Sciatic nerve (tissue), 2 donors: ENCODE data around the gene SLC30A1. TPM values are rescaled to one million over a fixed set of nuclear protein-coding genes. Genes with fewer than 3 reads are reported as not detected.
"Not testable (repeated sequence)": the region's sequence is repeated elsewhere in the genome, so short reads cannot be mapped to it uniquely, and the experiment has no call there.

Experiments
- ATAC-seq: fragments of 200-7000 bp; cut with Tn5 transposase; one replicate; pipeline ENCODE4 v1.9.1; 2020; ENCODE audit warnings: mild to moderate bottlenecking, moderate library complexity
- DNase-seq: peaks from one replicate; pipeline ENCODE4 v3.0.0-alpha.2; 2020; ENCODE audit warnings: low spot score
- intact Hi-C: fragments of 100-400 bp; cut with DNase I; formaldehyde crosslinking; loops from one replicate; pipeline ENCODE4 v1.14.2; 2022
- total RNA-seq: library from RNA; stranded (reverse); fragmentation: NEBNext Ultra II Directional; extraction: Animal tissue kit (Norgen Biotek cat#: 25700); gene quantifications from one replicate; pipeline ENCODE4 v1.2.1, GENCODE V29; 2021
- donor health status: DM: no; HTN: no; CAD: no.
- donor health status: DM: no; HTN: no; CAD: no.

SLC30A1 gene
- total RNA-seq, 1 donor from 2014 or later: 24.6 TPM

DNA sequence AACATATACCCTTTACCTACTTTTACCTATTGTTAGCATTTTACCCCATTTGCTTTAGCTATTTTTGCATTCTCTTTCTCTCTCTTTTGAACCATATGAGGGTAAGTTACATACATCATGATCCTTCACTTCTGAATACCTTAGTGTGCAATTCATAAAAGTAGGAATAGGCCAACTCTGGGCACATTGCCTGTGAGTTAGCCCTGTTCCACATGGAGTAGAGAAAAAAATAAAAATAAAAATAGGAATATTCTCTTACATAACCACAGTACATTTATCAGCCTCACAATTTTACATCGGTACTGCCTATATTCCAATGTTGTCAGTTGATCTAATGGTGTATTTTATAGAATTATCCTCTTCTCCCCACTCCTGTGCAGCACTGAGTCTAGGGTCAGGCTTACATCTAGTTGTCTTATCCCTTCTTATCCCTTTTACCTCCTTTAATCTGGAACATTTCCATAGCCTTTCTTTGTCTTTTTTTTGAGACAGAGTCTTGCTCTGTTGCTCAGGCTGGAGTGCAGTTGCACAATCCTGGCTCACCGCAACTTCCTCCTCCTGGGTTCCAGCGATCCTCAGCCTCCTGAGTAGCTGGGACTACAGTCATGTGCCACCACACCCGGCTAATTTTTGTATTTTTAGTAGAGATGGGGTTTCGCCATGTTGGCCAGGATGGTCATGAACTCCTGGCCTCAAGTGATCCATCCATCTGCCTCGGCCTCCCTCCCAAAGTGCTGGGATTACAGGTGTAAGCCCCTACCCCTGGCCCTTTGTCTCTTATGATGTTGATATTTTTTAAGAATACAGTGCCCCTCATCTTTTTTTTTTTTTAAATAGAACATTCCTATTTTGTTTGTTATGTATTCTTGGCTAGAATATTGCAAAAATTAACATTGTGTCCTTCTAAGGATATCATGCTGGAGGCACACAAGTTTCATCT, 11.1 kb upstream of the SLC30A1 start:
- ATAC-seq (peak; percentile 94), DNase-seq (peak; percentile 81)
- intact Hi-C loops: loop anchor here (10.0 kb wide), 1 partner anchor 65 kb away; no protein-coding TSS in a partner anchor

DNA sequence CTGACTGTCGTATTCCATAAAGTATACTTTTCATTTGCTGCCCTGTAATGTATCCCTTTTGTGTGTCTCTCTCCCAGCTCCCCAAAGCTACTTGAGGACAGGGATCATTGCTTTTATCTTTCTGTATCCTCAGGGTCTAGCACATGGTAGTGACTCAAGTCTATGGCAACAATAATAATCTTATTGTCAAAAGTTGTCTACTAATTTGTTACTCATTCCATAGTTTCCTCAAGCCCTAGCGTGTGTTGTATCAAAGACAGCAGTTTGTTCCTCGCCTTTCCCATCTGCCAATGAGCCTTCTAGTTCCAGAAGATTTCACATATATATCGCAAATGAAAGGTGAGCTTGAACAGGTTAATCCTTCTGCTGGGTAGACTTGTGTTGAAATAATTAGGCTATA, 9.8 kb upstream of the SLC30A1 start:
- intact Hi-C loops: loop anchor here (10.0 kb wide), 1 partner anchor 66 kb away; no protein-coding TSS in a partner anchor
- DNase-seq (no peak), ATAC-seq (no peak)

DNA sequence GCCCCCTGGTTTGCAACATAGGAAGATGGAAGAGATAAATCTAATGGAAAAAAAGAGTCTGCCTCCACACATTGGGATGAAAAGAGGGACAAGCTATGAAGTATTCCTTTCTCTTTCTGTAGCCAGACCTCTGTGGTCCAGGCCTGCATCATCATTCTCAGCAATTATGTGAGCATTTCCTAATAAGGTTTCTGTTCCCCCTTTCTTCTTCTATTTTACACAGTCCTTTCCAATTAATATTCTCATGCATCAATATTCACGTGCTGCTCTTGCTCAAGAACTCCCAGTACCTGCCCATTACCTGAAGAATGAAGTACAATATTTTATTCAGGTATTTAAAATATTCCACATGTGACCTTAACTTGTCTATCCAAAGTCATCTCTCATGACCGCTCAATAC, 8.2 kb upstream of the SLC30A1 start:
- no peak for DNase-seq
- intact Hi-C loops: loop anchor here (10.0 kb wide), 1 partner anchor 68 kb away; no protein-coding TSS in a partner anchor
- ATAC-seq: no peak

DNA sequence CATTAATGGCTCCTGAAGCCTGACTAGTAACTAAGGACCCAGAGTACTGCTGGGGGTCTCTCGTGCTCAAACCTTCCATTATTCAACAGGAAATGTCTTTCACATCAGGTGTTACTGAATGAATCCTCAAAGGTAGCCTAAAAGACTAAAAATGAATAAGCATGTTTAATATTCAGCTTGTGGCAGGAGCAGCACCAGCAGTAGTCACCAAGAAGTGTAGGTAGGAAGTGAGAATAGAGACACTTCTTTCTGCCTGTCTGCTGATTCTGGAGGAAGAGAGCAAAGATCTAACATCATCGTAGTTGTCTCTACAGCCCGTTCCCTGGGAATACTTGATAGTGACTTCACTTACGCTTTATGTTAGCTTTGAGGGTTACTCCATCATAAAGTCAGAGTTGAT, 7.6 kb upstream of the SLC30A1 start:
- intact Hi-C loops: loop anchor here (10.0 kb wide), 1 partner anchor 68 kb away; no protein-coding TSS in a partner anchor
- DNase-seq: no peak
- no peak for ATAC-seq

DNA sequence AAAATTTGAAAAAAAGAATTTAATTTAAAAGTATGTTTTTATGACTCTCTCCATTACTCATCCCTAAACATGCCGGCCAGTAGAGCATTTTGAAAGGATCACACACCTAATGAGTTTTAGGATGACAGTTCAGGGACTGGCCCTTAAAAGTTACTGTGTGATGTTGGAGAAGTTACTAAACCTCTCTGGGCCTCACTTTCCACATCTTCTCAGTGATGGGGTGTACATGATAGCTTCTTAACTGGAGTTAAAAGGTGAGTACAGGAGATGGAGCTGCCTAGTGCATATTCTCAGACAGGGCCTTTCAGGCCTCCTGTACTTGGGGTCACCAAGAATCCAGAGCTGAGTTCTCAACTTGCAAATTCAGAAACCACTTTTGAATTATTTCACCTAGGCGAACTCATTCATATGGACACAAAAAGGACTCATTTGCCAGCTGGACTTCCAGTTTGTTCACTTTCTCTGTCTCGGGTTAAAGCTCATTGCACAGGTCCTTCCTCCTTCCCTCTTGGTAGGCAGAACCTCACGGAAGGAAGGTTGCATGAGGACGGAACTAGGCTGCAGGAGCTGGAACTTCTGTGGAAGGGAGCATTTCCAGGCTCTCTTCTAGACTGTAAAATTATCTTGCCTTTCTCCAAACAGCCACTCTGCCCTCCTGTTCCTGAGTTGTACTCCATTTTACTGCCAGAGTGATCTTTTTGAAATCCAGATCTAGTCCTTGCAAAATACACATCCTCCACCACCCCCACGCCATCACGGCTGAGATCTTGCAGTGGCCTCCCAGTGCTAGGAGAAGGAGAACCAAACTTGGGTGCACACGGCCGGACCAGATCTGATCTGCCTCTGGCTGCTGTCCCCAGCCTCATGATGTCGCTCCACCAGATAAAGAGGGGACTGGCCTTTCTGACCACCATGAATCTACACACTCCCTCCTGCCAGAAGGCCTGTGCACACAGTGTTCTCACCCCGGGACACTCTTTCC, 4.3 kb upstream of the SLC30A1 start:
- intact Hi-C loops: loop anchor here (10.0 kb wide), 1 partner anchor 71 kb away; no protein-coding TSS in a partner anchor
- ATAC-seq (no peak), DNase-seq (no peak)

DNA sequence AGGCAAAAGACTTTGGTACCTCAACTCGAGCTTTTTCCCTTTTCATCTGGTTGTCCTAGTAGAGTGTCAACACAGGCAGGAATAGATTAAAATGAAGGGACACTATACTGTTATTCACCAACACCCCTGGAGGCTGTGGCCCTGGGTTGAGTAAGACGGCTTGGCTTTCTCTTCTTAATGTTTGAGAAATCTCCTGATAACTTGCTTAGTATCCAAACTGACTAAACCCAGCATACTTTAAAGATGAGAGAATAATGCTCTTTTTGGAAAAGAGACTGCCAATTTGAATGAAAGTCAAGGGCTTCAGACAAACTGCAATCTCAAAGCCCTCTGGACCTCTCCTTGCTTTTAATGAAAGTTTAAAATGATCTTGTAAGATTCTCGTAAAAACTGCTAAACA, 2.6 kb upstream of the SLC30A1 start:
- intact Hi-C loops: loop anchor here (10.0 kb wide), 1 partner anchor 73 kb away; no protein-coding TSS in a partner anchor
- DNase-seq: no peak

DNA sequence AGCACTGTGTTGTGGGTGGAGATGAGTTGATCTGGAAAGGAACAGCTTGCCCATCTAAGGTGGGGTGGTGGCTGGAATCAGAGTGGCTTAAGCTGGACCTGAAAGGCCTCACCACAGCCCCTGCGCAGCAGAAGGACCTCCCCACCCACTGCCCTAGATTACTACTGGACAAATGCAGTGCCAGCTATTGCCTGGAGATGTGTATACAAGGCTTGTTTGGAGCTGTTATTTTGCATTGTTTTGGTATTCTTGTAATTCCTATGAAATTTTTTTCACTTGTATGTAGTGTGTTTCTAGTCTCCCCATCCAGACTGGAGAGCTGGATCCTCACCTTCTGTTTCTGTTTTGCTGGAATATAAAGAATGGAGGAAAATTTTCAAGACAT, 1.3 kb upstream of the SLC30A1 start:
- no peak for DNase-seq
- ATAC-seq: no peak
- intact Hi-C loops: loop anchor here (10.0 kb wide), 1 partner anchor 75 kb away; no protein-coding TSS in a partner anchor

More for the DNA sequence above, 2.6 kb upstream of the SLC30A1 start:
- peak; percentile 12 for ATAC-seq

DNA sequence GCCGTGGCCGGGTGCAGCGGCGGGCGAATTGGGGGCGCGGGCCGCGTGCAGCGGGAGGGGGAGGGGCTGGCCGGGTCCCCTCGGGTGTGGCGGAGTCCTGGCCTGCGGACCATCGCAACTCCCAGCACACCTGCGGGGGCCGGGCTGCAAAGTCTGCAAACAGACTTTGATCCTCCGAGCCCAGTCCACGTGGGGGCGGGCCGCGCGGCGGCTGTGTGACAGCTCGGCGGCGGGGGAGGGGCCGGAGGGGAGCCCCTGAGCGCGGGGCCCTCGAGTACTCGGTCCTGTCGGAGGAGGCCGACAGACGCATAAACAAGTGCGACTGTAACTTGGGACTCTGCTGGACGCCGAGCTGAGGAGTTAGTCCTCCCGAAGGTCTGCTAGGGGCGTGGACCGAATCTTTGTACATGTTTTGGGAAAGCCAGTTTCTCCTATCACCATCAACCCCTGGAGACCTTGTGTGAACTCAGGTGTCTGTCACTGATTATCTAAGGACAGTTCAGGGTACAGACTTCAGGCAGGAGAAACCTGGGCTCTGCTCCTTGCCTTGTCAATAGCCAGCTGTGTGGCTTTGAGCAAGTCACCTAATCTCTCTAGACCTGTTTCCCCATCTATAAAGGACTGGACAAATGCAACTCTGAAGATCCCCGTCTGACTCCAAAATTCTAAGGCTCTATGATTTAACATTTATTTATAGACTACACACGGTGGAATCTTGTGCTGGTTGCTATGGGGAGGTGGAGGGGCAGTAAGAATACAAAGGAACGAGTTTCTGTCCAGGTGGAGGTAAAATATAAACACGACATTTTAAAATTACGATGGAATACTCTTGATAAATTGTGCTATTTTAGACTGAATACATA, 710 bp upstream of the SLC30A1 start:
- DNase-seq (no peak), ATAC-seq (peak; percentile 23)
- intact Hi-C loops: loop anchor here (10.0 kb wide), 1 partner anchor 75 kb away; no protein-coding TSS in a partner anchor

DNA sequence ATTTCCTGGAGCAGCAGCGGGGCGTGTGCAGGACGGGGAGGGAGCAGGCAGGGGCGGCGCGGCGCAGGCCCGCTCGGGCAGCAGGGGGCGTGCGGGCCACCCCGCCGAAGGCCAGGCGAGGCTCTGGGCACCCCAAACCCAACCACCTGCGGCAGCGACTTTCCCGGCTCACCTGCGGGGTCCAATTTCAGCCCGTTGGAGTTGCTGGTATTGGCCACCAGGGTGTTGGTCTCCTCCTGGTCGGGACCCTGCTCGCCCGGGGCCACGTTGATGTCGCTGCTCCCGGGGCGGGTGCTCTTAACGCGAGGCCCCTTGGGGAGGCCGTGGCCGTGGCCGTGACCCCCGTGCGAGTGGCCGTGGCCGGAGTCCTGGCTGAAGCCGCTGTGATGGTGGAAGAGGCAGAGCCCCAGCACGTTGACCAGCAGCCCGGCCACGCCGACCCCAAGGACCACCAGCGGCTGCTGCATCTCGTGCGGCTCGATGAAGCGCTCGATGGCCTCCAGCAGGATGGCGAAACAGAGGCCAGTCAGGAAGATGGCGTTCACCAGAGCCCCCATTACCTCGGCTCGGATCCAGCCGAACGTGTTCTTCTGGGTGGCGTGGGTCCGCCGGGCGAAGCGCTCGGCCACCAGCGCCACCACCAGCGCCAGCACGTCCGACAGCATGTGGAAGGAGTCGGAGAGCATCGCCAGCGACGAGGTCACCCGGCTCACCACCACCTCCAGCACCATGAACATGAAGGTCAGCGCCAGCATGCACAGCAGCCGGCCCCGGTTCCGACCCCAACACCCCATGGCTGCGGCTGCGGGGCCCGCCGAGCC, 932 bp downstream of the SLC30A1 start:
- ATAC-seq (peak; percentile 73), DNase-seq (peak; percentile 84)
- intact Hi-C loops: no loop called here

DNA sequence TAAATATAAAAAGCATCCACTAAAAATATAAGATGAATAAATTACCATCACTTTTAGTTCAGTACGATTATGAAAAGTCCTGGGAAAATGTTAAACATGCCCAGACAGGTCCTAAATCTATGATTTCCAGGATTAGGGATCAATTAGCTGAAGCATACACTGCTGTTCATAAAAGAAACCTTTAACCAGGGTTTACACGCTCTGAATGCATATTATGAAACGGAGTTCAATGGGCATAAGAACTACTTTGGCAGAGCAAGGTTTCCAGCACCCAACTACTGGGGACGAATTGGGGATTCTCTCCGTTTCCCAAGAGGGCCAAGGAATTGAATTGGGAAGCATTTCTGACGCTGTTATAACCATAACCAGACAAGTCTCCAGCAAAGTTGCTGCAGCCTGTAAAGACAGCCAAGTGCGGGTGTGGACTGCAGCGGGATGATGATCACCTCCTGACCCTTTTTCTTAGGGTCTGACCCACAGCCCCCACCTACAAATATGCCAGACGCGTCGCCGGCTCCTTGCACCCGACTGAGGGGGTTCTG, 1.6 kb downstream of the SLC30A1 start:
- DNase-seq (no peak), ATAC-seq (no peak)
- intact Hi-C loops: no loop called here

DNA sequence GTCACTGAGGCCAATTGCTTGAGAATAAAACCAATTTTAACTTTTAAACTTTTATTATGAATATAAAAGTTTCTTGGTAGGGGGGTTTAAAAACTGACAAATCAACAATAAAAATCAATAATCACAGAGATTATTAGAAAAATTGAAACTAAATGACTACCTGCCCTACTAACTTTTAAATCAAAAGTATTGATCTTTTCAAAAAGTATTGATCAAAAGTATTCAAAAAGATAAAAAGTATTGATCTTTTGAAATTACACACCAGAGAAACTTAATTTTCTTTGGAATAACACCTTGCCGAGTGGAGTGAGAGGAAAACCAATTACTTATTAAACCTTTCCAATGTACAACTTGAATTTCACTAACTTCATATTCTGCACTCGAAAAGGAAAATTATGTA, 2.2 kb downstream of the SLC30A1 start:
- intact Hi-C loops: no loop called here
- no peak for ATAC-seq
- DNase-seq: no peak

DNA sequence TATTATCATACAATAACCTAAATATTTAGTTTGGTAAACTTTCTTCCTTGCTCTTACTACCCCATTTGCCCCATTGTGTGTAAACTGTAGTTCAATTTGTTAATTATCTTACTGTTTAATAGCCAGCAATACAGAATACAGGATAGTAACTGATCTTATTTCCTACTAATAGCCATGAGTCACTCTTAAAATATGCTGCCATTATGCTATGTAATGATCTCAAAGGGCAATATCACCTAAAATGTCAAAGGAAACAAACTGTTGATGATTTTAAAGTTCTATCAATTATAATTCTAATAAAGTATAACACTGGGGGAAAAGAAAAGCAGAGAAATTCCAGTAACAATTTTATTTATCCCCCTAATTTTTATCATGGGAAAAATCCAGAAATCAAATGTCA, 4.3 kb downstream of the SLC30A1 start:
- intact Hi-C loops: no loop called here
- ATAC-seq (no peak), DNase-seq (no peak)

DNA sequence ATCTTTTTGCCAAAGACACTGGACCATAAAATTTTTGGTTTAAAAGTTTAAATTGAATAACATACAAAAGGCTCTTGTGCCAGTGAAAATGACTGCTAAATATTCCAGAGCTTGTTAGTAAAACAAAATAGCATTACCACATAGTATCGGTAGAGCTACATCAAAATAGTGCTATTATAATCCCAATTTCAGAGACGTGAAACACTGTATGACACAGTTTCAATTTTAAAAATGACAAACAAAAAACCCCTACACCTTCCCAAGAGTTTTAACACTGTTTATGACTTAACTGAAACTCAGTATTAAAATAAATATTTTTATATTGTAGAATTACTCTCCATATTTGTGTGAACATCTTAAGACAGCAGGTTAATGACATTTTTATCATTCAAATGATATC, 7.0 kb downstream of the SLC30A1 start:
- DNase-seq (no peak), ATAC-seq (no peak)
- intact Hi-C loops: no loop called here

DNA sequence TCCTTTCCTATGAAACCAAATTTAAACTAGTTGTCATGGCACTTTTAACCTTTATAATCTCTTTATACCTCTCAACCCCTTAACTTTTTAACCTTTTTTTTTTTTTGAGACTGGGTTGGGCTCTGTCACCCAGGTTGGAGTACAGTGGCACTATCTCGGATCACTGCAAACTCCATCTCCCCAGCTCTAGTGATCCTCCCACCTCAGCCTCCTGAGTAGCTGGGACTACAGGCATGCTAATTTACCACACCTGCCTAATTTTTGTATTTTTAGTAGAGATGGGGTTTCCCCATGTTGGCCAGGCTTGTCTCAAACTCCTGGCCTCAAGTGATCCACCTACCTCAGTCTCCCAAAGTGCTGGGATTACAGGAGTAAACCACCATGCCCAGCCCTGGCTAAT, 8.6 kb downstream of the SLC30A1 start:
- ATAC-seq, intact Hi-C loops: not testable (repeated sequence)

DNA sequence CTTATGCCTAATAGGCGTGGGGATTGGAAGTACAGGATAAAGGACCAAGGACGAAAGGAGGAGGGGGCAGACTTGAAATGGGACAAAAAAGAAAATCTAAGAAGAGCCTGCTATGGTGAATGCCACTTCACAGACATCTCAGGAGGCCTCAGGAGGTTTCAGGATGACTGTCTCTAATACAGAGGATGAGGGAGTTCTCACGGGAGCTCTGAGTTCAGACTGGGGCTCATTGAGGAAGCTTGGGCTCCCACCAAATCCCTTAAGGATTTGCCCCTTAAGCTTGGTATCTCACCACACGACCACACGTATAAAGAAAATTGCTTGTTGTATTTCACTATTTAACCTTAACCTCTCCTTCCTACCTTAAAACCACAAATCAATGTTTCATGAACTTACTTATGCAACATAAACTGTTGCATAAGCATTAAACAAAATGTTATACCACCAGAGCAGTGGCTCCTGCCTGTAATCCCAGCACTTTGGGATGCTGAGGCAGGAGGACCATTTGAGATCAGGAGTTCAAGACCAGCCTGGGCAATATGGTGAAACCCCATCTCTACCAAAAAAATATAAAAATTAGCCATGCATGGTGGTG, 12.4 kb downstream of the SLC30A1 start:
- ATAC-seq: no peak
- no peak for DNase-seq
- intact Hi-C loops: no loop called here

More for the DNA sequence above, 8.6 kb downstream of the SLC30A1 start:
- not testable (repeated sequence) for DNase-seq

DNA sequence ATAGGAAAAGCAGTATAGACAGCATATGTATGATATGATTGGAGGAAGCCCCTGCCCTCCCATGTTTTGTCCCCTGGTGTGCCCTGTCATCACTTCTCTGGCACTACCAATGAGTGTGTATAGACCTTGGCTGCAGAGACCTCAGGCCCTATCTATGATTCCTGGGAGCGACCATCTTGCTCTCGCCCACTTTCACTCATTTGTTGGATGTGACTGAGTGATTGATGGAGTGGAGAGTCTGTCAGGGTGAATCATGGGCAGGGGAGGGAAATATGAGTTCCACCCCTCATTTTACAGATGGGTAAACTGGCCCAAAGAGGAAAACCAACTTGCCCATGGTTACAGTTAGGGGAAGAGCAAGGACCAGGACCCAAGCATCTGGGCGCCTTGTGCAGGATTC, 14.9 kb downstream of the SLC30A1 start:
- no peak for ATAC-seq
- intact Hi-C loops: no loop called here
- DNase-seq: no peak
